Measurements from ENCODE around the gene ADH1C.

DNA sequence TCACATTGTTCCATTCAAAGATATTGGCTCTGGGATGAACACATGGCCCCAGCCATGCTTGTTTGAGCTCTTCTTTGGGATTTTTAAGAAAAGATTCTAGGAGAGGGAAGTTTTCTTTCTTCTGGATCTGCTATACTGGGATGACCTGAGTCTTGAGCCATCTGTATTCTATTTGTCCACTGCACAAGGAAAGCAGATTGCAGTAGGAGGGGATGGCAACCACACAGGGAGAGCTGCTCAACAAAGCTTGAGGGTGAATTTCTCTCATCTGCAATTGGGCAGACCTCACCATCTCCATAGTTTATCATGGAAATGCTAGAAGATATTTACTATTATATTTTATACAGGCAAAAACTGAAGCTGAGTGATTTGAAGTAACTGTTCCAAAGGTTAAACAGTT, 48.3 kb upstream of the ADH1C start:
- TF ChIP-seq POLR2A (IDR thresholded peaks at IDR 0.05) (no peak), CTCF (IDR thresholded peaks at IDR 0.05) (no peak)

All from prostate gland (tissue), 2 donors.